Body of pancreas (tissue), 4 donors: ENCODE measurements around the gene ETV3.

Experiments used
- POLR2A ChIP-seq, 3 donors: fragments of 450-650 bp; IDR thresholded peaks; one replicate each; pipeline ENCODE4 v1.6.1; 2016; ENCODE audit warnings: antibody characterized with exemption in 3 of 3, mild to moderate bottlenecking in 2 of 3
- TF ChIP-seq, protein P1 (sequence below), 7 experiments: fragments of 450-650 bp in 4 of 7; fragments of 200-600 bp in 3 of 7; sonication (generic) in 3 of 7; IDR thresholded peaks; one replicate each; pipeline ENCODE4 v1.5.1; 2016 to 2019; ENCODE audit warnings: antibody characterized with exemption in 7 of 7

DNA sequence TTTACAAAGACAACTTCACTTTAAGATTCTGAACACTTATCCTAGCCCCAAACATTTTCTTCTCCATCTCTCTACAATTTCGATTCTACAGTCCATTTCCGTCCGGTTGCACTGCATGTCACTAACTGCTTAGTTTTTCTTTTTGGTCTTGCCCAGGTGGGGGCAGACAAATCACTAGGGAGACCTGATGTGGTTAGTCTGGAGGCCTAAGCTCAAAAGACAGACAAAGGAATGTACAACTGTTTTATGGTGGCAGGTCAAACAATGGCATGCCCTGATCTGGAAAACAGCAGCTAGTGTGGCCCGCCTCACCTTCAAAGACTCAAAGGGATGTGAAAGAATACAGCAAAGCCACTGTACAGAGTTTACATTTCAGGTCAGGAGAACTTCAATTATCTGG is 3.8 kb downstream of the ETV3 start:
- TF ChIP-seq, protein P1, sequence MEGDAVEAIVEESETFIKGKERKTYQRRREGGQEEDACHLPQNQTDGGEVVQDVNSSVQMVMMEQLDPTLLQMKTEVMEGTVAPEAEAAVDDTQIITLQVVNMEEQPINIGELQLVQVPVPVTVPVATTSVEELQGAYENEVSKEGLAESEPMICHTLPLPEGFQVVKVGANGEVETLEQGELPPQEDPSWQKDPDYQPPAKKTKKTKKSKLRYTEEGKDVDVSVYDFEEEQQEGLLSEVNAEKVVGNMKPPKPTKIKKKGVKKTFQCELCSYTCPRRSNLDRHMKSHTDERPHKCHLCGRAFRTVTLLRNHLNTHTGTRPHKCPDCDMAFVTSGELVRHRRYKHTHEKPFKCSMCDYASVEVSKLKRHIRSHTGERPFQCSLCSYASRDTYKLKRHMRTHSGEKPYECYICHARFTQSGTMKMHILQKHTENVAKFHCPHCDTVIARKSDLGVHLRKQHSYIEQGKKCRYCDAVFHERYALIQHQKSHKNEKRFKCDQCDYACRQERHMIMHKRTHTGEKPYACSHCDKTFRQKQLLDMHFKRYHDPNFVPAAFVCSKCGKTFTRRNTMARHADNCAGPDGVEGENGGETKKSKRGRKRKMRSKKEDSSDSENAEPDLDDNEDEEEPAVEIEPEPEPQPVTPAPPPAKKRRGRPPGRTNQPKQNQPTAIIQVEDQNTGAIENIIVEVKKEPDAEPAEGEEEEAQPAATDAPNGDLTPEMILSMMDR (IDR thresholded peaks at IDR 0.05), result no peak
- TF ChIP-seq POLR2A (IDR thresholded peaks at IDR 0.05), result no peak
